HG03558 (cell line): ENCODE measurements around the gene PDLIM5.
"Not testable (repeated sequence)": the region's sequence is repeated elsewhere in the genome, so short reads cannot be mapped to it uniquely, and the experiment has no call there.

Experiments used
- ATAC-seq: cut with Tn5 transposase; IDR thresholded peaks from one replicate; pipeline ENCODE4 v1.9.1; 2021; ENCODE audit warnings: moderate number of reproducible peaks; ENCODE audit not compliant: unreplicated experiment; ENCODE audit errors: extremely low read depth

The PDLIM5 gene

GRCh38 chr4:94581766-94582165 is 130.0 kb downstream of the PDLIM5 start:
- no peak for ATAC-seq

GRCh38 chr4:94582517-94582916 is 130.8 kb downstream of the PDLIM5 start:
- ATAC-seq, result no peak

- no peak for ATAC-seq
These were observed 132.3 kb downstream of the PDLIM5 start for GRCh38 chr4:94583914-94584641.

- ATAC-seq, result no peak
These were observed 137.4 kb downstream of the PDLIM5 start for GRCh38 chr4:94588896-94589693.

- no peak for ATAC-seq
These were observed 138.8 kb downstream of the PDLIM5 start for GRCh38 chr4:94590493-94590892.

- ATAC-seq, result no peak
These were observed 139.5 kb downstream of the PDLIM5 start for GRCh38 chr4:94591289-94591688.

GRCh38 chr4:94595013-94595412 is 143.3 kb downstream of the PDLIM5 start:
- ATAC-seq, result no peak

GRCh38 chr4:94595880-94596483 is 144.2 kb downstream of the PDLIM5 start:
- peak; percentile 80 for ATAC-seq

- no peak for ATAC-seq
These were observed 147.0 kb downstream of the PDLIM5 start for GRCh38 chr4:94598758-94599157.

GRCh38 chr4:94603170-94603747 is 151.5 kb downstream of the PDLIM5 start:
- no peak for ATAC-seq

GRCh38 chr4:94605241-94605805 is 153.6 kb downstream of the PDLIM5 start:
- no peak for ATAC-seq

GRCh38 chr4:94610145-94610544 is 158.4 kb downstream of the PDLIM5 start:
- no peak for ATAC-seq

- no peak for ATAC-seq
These were observed 161.5 kb downstream of the PDLIM5 start for GRCh38 chr4:94613248-94613647.

GRCh38 chr4:94615451-94615850 is 163.7 kb downstream of the PDLIM5 start:
- no peak for ATAC-seq

- peak; percentile 52 for ATAC-seq
These were observed 169.8 kb downstream of the PDLIM5 start for GRCh38 chr4:94621491-94622080.

- ATAC-seq, result no peak
These were observed 171.6 kb downstream of the PDLIM5 start for GRCh38 chr4:94623126-94623911.

GRCh38 chr4:94626942-94627341 is 175.2 kb downstream of the PDLIM5 start:
- ATAC-seq, result no peak

- ATAC-seq, result not testable (repeated sequence)
These were observed 177.3 kb downstream of the PDLIM5 start for GRCh38 chr4:94629058-94629457.

GRCh38 chr4:94629837-94630236 is 178.1 kb downstream of the PDLIM5 start:
- ATAC-seq, result no peak
